ENCODE measurements around the gene QTRT2. TPM values are rescaled to one million over a fixed set of nuclear protein-coding genes. Genes with fewer than 3 reads are reported as not detected.

The QTRT2 gene
- total RNA-seq, 4 donors from 2014 or later: 16.4 to 19.7 (median 18.9) TPM

GRCh38 chr3:114022145-114022802 lies 34.3 kb upstream of the QTRT2 start:
- no peaks in the 10 kb centered on the region for H3K4me1 ChIP-seq
- 75% methylated on average over 4 of the region's 4 CpGs for WGBS
- no peak for DNase-seq (ENCODE audit: low spot score in 2 of 2)
- no peak overlapping the region for H3K27ac ChIP-seq
- H3K36me3 ChIP-seq: no peaks in the 10 kb centered on the region
- no peaks in the 10 kb centered on the region for H3K9me3 ChIP-seq
- H3K4me3 ChIP-seq: no peak overlapping the region
- TF ChIP-seq POLR2A (IDR thresholded peaks at IDR 0.05) (no peak), EP300 (IDR thresholded peaks at IDR 0.05) (no peak), CTCF (IDR thresholded peaks at IDR 0.05) (no peak), POLR2AphosphoS5 (IDR thresholded peaks at IDR 0.05) (no peak)
- no peaks in the 10 kb centered on the region for H3K27me3 ChIP-seq

GRCh38 chr3:114025451-114025850 lies 31.1 kb upstream of the QTRT2 start:
- Histone ChIP-seq H3K4me3 (no peak overlapping the region), H3K27ac (no peak overlapping the region), H3K36me3 (no peaks in the 10 kb centered on the region), H3K27me3 (no peaks in the 10 kb centered on the region), H3K4me1 (no peaks in the 10 kb centered on the region), H3K9me3 (no peaks in the 10 kb centered on the region)
- 98% methylated on average over 2 of the region's 2 CpGs for WGBS
- DNase-seq (ENCODE audit: low spot score in 2 of 2): no peak
- TF ChIP-seq POLR2AphosphoS5 (IDR thresholded peaks at IDR 0.05) (no peak), POLR2A (IDR thresholded peaks at IDR 0.05) (no peak)

GRCh38 chr3:114026331-114026730 lies 30.2 kb upstream of the QTRT2 start:
- WGBS: 70% methylated on average over 2 of the region's 2 CpGs

GRCh38 chr3:114033721-114034120 lies 22.8 kb upstream of the QTRT2 start:
- Histone ChIP-seq H3K9me3 (no peaks in the 10 kb centered on the region), H3K36me3 (peaks cover 15% of the 10 kb centered on the region), H3K4me1 (no peaks in the 10 kb centered on the region), H3K27ac (no peak overlapping the region), H3K4me3 (no peak overlapping the region), H3K27me3 (no peaks in the 10 kb centered on the region)
- DNase-seq (ENCODE audit: low spot score in 2 of 2): no peak
- 55% methylated on average over 1 of the region's 1 CpG for WGBS
- TF ChIP-seq EP300 (IDR thresholded peaks at IDR 0.05): no peak
- no peak for TF ChIP-seq POLR2A (IDR thresholded peaks at IDR 0.05)
- TF ChIP-seq POLR2AphosphoS5 (IDR thresholded peaks at IDR 0.05): no peak
- no peak for TF ChIP-seq CTCF (IDR thresholded peaks at IDR 0.05)

More at GRCh38 chr3:114026331-114026730, 30.2 kb upstream of the QTRT2 start:
- peaks cover 2% of the 10 kb centered on the region for H3K36me3 ChIP-seq
- H3K9me3 ChIP-seq: no peaks in the 10 kb centered on the region
- TF ChIP-seq EP300 (IDR thresholded peaks at IDR 0.05) (no peak), CTCF (IDR thresholded peaks at IDR 0.05) (no peak), POLR2AphosphoS5 (IDR thresholded peaks at IDR 0.05) (no peak), POLR2A (IDR thresholded peaks at IDR 0.05) (no peak)
- no peaks in the 10 kb centered on the region for H3K27me3 ChIP-seq
- H3K27ac ChIP-seq: no peak overlapping the region
- no peak for DNase-seq (ENCODE audit: low spot score in 2 of 2)
- H3K4me3 ChIP-seq: no peak overlapping the region
- no peaks in the 10 kb centered on the region for H3K4me1 ChIP-seq

GRCh38 chr3:114034211-114034610 lies 22.3 kb upstream of the QTRT2 start:
- H3K4me1 ChIP-seq: no peaks in the 10 kb centered on the region
- TF ChIP-seq POLR2A (IDR thresholded peaks at IDR 0.05): no peak
- TF ChIP-seq EP300 (IDR thresholded peaks at IDR 0.05): no peak
- TF ChIP-seq POLR2AphosphoS5 (IDR thresholded peaks at IDR 0.05): no peak
- TF ChIP-seq CTCF (IDR thresholded peaks at IDR 0.05): no peak
- DNase-seq (ENCODE audit: low spot score in 2 of 2): no peak
- no peak overlapping the region for H3K27ac ChIP-seq
- no peak overlapping the region for H3K4me3 ChIP-seq
- H3K27me3 ChIP-seq: no peaks in the 10 kb centered on the region
- H3K9me3 ChIP-seq: no peaks in the 10 kb centered on the region
- peaks cover 15% of the 10 kb centered on the region for H3K36me3 ChIP-seq

All from suprapubic skin (tissue), 4 donors.